Esophagus squamous epithelium (tissue), 4 donors: ENCODE data around the gene DLGAP1.

ENCODE experiments used
- CTCF ChIP-seq, 6 experiments: fragments of 450-650 bp in 4 of 6; fragments of 200-600 bp in 2 of 6; sonication (generic) in 2 of 6; IDR thresholded peaks; one replicate each; pipeline ENCODE4 v1.5.1; 2016 to 2019; ENCODE audit warnings: antibody characterized with exemption in 6 of 6, mild to moderate bottlenecking in 4 of 6, moderate library complexity in 4 of 6
- POLR2A ChIP-seq, 4 donors: fragments of 450-650 bp; IDR thresholded peaks; one replicate each; pipeline ENCODE4 v1.6.1; 2017; ENCODE audit warnings: antibody characterized with exemption in 4 of 4, mild to moderate bottlenecking in 4 of 4, moderate library complexity in 3 of 4

- TF ChIP-seq CTCF (IDR thresholded peaks at IDR 0.05) (no peak), POLR2A (IDR thresholded peaks at IDR 0.05) (no peak)
These were observed 618.4 kb downstream of the DLGAP1 start for GRCh38 chr18:3836483-3837335.
